ENCODE data around the gene ASAP2. TPM values are rescaled to one million over a fixed set of nuclear protein-coding genes. Genes with fewer than 3 reads are reported as not detected.
"Not testable (repeated sequence)": the region's sequence is repeated elsewhere in the genome, so short reads cannot be mapped to it uniquely, and the experiment has no call there.

The ASAP2 gene
- total RNA-seq, 2 donors from 2014 or later = 58.1 to 61.7 TPM

DNA sequence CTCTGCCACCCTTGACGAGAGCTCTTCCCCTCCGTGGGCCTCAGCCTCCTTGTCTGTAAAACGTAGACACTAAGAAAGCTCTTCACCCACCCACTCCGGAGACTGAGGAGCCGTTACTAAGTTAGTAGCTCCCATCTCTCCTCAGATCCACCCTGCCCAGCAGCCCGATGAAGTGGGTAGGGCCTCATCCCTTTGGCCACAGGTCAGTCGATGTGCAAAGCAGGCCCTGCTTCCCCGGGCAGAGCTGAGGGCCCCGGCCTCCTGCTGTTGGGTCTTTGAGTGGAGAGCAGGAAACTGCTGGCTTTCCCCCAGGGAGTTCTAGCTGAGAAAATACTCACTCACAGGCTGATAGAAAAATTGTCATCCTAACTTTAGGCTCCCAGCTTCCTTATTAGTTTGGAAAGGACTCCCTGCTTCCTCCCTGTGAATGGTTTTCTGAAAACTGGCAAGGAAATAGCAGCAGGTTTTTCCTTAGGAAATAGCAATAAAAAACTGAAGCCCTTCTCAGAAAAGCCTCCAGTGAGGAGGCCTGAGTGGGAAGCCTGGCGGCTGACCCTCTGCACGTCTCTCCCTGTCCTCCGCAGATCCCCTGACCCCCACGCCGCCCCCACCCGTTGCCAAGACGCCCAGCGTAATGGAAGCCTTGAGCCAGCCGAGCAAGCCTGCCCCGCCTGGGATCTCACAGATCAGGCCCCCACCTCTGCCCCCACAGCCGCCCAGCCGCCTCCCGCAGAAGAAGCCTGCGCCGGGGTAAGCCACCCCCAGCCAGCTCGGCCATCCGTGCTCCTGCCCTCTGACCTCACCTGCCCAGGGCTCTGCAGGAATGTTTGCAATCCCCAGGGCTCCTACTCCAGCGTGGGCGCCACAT lies 186.5 kb downstream of the ASAP2 start:
- H3K27ac ChIP-seq = no peak overlapping the region
- H3K27me3 ChIP-seq = no peaks in the 10 kb centered on the region
- no peak for DNase-seq
- no peaks in the 10 kb centered on the region for H3K9me3 ChIP-seq
- no peak overlapping the region for H3K4me3 ChIP-seq
- no peak overlapping the region for H3K9ac ChIP-seq (ENCODE audit: low read depth in 2 of 2, low read length in 2 of 2)
- no peaks in the 10 kb centered on the region for H3K36me3 ChIP-seq
- H3K4me1 ChIP-seq = no peaks in the 10 kb centered on the region
- intact Hi-C loops (cut with DNase I) = no loop called here
- TF ChIP-seq CTCF (IDR thresholded peaks at IDR 0.05) = no peak

GRCh38 chr2:9394816-9395215 lies 188.2 kb downstream of the ASAP2 start:
- intact Hi-C loops (cut with DNase I) = no loop called here
- DNase-seq = no peak
- Histone ChIP-seq H3K27me3 (no peaks in the 10 kb centered on the region), H3K4me3 (no peak overlapping the region), H3K4me1 (no peaks in the 10 kb centered on the region), H3K36me3 (no peaks in the 10 kb centered on the region), H3K9ac (ENCODE audit: low read depth in 2 of 2, low read length in 2 of 2) (no peak overlapping the region), H3K9me3 (no peaks in the 10 kb centered on the region), H3K27ac (no peak overlapping the region)
- no peak for TF ChIP-seq CTCF (IDR thresholded peaks at IDR 0.05)

DNA sequence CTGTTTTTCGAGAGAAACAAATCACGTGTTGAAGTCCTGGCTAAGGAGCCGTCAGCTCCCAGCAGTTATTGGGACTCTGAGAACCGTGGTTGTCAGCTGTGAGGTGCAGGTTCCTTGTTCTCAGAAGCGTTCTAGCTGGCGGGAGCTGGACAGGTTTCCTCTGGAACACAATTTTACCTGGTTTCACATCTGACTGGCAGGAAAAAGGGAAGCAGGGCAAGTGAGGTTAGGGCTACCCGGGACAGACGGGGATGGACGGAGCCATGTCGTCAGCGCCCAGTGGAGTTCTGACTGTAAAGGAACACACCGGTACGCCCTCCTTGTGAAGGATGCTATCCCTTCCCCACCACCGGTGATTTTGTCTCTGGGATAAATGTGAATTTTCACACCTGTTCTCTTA lies 190.6 kb downstream of the ASAP2 start:
- no peak for TF ChIP-seq CTCF (IDR thresholded peaks at IDR 0.05)
- no peaks in the 10 kb centered on the region for H3K9me3 ChIP-seq
- no peaks in the 10 kb centered on the region for H3K4me1 ChIP-seq
- H3K4me3 ChIP-seq = no peak overlapping the region
- no peaks in the 10 kb centered on the region for H3K27me3 ChIP-seq
- DNase-seq = no peak
- no peak overlapping the region for H3K9ac ChIP-seq (ENCODE audit: low read depth in 2 of 2, low read length in 2 of 2)
- intact Hi-C loops (cut with DNase I) = no loop called here
- H3K27ac ChIP-seq = no peak overlapping the region
- H3K36me3 ChIP-seq = no peaks in the 10 kb centered on the region

DNA sequence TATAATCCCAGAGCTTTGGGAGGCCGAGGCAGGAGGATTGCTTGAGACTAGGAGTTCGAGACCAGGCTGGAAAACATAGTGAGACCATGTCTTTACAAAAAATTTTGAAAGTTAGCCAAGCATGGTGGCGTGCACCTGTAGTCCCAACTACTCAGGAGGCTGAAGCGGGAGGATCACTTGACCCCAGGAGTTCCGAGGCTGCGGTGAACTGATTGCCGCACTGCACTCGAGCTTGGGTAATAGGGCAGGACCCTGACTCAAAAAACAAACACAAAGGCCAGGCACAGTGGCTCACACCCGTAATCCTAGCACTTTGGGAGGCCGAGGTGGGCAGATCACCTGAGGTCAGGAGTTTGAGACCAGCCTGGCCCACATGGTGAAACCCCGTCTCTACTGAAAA lies 191.6 kb downstream of the ASAP2 start:
- H3K9ac ChIP-seq (ENCODE audit: low read depth in 2 of 2, low read length in 2 of 2); intact Hi-C loops (cut with DNase I); DNase-seq; H3K9me3 ChIP-seq; H3K4me1 ChIP-seq; H3K27me3 ChIP-seq; H3K36me3 ChIP-seq; H3K27ac ChIP-seq; H3K4me3 ChIP-seq: not testable (repeated sequence)

DNA sequence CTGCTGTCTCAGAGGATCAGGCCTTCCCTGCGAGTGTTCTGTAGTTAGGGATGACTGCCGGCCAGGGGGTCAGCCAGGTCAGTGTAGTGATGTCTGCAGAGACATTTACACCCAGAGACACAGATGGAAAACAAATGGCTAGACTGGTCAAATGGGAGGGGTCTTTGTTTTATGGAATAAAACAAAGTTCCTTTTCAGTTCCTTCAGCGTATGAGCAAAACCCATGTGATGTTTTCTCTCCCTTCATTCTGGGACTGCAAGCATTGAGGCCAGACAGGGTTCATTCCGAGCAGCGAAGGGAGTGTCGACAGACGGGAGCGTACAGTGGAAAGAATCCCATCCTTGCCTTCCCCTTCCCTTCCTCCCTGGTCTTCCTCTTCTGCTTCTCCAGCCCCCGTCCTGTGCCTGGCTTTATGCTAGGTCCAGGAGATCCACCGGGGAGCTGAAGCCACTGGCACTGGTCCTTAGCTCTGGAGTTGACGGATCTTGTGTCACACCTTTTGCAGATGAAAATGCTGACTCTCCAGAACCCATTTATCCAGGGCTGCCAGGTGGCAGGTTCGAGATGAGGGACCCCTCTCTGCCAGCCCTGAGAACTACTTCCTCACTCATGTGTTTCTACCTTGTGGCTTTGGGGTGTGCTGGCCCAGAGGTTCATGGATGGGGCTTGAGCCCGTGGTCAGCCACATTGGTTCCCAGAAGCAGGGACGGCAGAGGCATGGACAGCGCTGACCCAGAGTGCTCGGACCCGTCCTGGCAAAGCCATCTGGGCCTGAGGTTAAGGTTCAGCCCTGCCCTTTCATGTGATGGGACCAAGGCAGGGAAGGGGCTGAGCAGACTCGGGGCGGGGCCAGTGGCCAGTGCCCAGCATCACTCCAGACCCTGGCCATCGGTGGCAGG lies 192.5 kb downstream of the ASAP2 start:
- no peaks in the 10 kb centered on the region for H3K27me3 ChIP-seq
- H3K9ac ChIP-seq (ENCODE audit: low read depth in 2 of 2, low read length in 2 of 2) = no peak overlapping the region
- H3K36me3 ChIP-seq = no peaks in the 10 kb centered on the region
- H3K4me3 ChIP-seq = no peak overlapping the region
- no peaks in the 10 kb centered on the region for H3K4me1 ChIP-seq
- no peaks in the 10 kb centered on the region for H3K9me3 ChIP-seq
- intact Hi-C loops (cut with DNase I) = no loop called here
- no peak for TF ChIP-seq CTCF (IDR thresholded peaks at IDR 0.05)
- DNase-seq = no peak
- H3K27ac ChIP-seq = no peak overlapping the region

All from colonic mucosa (tissue), 4 donors.